Hepatocyte (in vitro differentiated cells): ENCODE measurements around the gene SOST.

Experiments
- CTCF ChIP-seq: fragments of 200-600 bp; sonication (generic); IDR thresholded peaks from 2 replicates; pipeline ENCODE4 v1.5.1; 2016; ENCODE audit warnings: antibody characterized with exemption, mild to moderate bottlenecking; ENCODE audit not compliant: poor library complexity
- EZH2 ChIP-seq: fragments of 200-600 bp; sonication (generic); IDR thresholded peaks from 2 replicates; pipeline ENCODE4 v1.6.1; 2016; ENCODE audit warnings: antibody characterized with exemption, mild to moderate bottlenecking, borderline replicate concordance
- EZH2phosphoT487 ChIP-seq: fragments of 200-600 bp; sonication (generic); IDR thresholded peaks from one replicate; pipeline ENCODE4 v1.6.1; 2018; ENCODE audit warnings: antibody characterized with exemption, mild to moderate bottlenecking, low read depth, moderate library complexity; ENCODE audit not compliant: unreplicated experiment, severe bottlenecking

DNA sequence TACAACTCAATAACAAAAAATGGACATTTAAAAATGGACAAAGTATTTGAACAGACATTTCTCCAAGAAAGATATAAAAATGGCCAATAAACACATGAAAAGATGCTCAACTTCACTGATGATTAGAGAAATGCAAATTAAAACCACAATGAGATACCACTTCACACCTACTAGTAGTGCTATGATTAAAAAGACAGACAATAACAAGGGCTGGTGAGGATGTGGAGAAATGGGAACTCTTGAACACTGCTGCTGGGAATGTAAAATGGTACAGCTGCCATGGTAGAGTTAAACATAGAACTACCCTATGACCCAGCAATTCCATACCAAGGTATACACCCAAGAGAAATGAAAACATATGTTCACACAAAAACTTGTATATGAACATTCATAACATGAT is 46.5 kb upstream of the SOST start:
- TF ChIP-seq CTCF (no peak), EZH2 (no peak), EZH2phosphoT487 (no peak)
